ENCODE data around the gene CEP89. TPM values are rescaled to one million over a fixed set of nuclear protein-coding genes. Genes with fewer than 3 reads are reported as not detected.

The CEP89 gene
- total RNA-seq, 1 experiment from 2014 or later, result 3.2 TPM

GRCh38 chr19:32935629-32936028 lies 36.1 kb downstream of the CEP89 start:
- Histone ChIP-seq H3K9me3 (ENCODE audit: low read length) (no peaks in the 10 kb centered on the region), H2AFZ (ENCODE audit: low read length) (no peak overlapping the region), H3K9me2 (replicated peaks; ENCODE audit: insufficient read depth, low read length) (no peaks in the 10 kb centered on the region), H3K27ac (ENCODE audit: low read length) (no peak overlapping the region), H3K4me2 (ENCODE audit: low read depth, low read length, poor library complexity, severe bottlenecking) (no peak overlapping the region), H3K79me2 (ENCODE audit: low read length) (no peaks in the 10 kb centered on the region), H3K9ac (ENCODE audit: low read length) (no peak overlapping the region), H3K27me3 (ENCODE audit: low read length) (no peaks in the 10 kb centered on the region), H4K20me1 (ENCODE audit: insufficient read depth, low read depth, low read length) (no peaks in the 10 kb centered on the region), H3K36me3 (ENCODE audit: insufficient read depth, low read length) (no peaks in the 10 kb centered on the region), H3K4me1 (ENCODE audit: low read length) (peaks cover 4% of the 10 kb centered on the region), H3K4me3 (ENCODE audit: low read length) (no peak overlapping the region)
- DNase-seq, result no peak

DNA sequence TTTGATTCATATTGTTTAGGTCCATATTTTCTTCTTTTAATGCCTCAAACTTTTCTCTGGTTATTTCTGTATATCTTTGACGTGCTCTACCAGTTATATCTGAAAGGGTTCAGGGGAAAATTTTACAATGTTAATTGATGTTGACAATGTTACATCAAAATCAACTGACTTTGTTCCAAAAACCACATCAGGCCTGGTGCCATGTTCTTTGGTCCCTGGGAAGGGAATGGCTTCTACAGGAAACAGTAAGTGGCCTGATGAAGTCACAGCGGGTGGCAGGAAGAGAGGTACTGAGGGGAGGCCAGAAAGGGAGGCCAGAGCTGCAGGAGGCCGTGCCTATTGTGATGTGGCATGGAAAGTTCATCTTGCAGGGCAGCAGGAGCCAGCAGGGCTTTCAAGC lies 38.2 kb downstream of the CEP89 start:
- no peaks in the 10 kb centered on the region for H4K20me1 ChIP-seq (ENCODE audit: insufficient read depth, low read depth, low read length)
- H2AFZ ChIP-seq (ENCODE audit: low read length), result no peak overlapping the region
- H3K36me3 ChIP-seq (ENCODE audit: insufficient read depth, low read length), result no peaks in the 10 kb centered on the region
- no peak overlapping the region for H3K9ac ChIP-seq (ENCODE audit: low read length)
- H3K79me2 ChIP-seq (ENCODE audit: low read length), result no peaks in the 10 kb centered on the region
- H3K27me3 ChIP-seq (ENCODE audit: low read length), result no peaks in the 10 kb centered on the region
- DNase-seq, result no peak
- no peaks in the 10 kb centered on the region for H3K9me2 ChIP-seq (replicated peaks; ENCODE audit: insufficient read depth, low read length)
- H3K9me3 ChIP-seq (ENCODE audit: low read length), result no peaks in the 10 kb centered on the region
- peaks cover 3% of the 10 kb centered on the region for H3K4me1 ChIP-seq (ENCODE audit: low read length)
- H3K4me3 ChIP-seq (ENCODE audit: low read length), result no peak overlapping the region
- H3K4me2 ChIP-seq (ENCODE audit: low read depth, low read length, poor library complexity, severe bottlenecking), result no peak overlapping the region
- H3K27ac ChIP-seq (ENCODE audit: low read length), result no peak overlapping the region

- Histone ChIP-seq H3K36me3 (ENCODE audit: insufficient read depth, low read length) (no peaks in the 10 kb centered on the region), H3K9ac (ENCODE audit: low read length) (no peak overlapping the region), H4K20me1 (ENCODE audit: insufficient read depth, low read depth, low read length) (no peaks in the 10 kb centered on the region)
Observed at GRCh38 chr19:32930567-32930966, 41.2 kb downstream of the CEP89 start.

DNA sequence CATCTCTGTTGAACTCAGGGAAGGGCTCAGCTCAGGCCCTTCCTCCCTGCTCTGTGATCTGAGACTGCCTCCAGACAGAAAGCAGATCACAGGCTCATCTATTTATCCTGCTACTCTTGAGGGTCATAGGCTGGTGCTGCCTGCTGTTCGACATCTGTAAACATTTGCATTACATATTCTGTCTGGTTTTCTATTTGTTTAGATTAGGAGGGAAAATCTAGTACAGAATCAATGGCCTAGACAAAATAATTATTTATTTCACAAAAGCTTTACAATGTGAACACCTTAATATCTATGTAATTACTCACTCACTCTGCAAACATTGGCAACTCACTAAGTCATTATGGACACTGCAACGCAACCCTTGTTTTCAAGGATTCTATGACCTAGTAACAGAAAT lies 43.0 kb downstream of the CEP89 start:
- H3K4me2 ChIP-seq (ENCODE audit: low read depth, low read length, poor library complexity, severe bottlenecking), result no peak overlapping the region
- no peak for DNase-seq
- H3K9me3 ChIP-seq (ENCODE audit: low read length), result no peaks in the 10 kb centered on the region
- H3K27me3 ChIP-seq (ENCODE audit: low read length), result no peaks in the 10 kb centered on the region
- no peaks in the 10 kb centered on the region for H3K4me1 ChIP-seq (ENCODE audit: low read length)
- H3K4me3 ChIP-seq (ENCODE audit: low read length), result no peak overlapping the region
- no peaks in the 10 kb centered on the region for H3K36me3 ChIP-seq (ENCODE audit: insufficient read depth, low read length)
- no peak overlapping the region for H3K27ac ChIP-seq (ENCODE audit: low read length)
- H3K9me2 ChIP-seq (replicated peaks; ENCODE audit: insufficient read depth, low read length), result no peaks in the 10 kb centered on the region
- no peaks in the 10 kb centered on the region for H3K79me2 ChIP-seq (ENCODE audit: low read length)
- H2AFZ ChIP-seq (ENCODE audit: low read length), result no peak overlapping the region
- no peak overlapping the region for H3K9ac ChIP-seq (ENCODE audit: low read length)
- H4K20me1 ChIP-seq (ENCODE audit: insufficient read depth, low read depth, low read length), result no peaks in the 10 kb centered on the region

More at GRCh38 chr19:32930567-32930966, 41.2 kb downstream of the CEP89 start:
- no peaks in the 10 kb centered on the region for H3K9me2 ChIP-seq (replicated peaks; ENCODE audit: insufficient read depth, low read length)
- no peak overlapping the region for H3K4me3 ChIP-seq (ENCODE audit: low read length)
- H3K4me2 ChIP-seq (ENCODE audit: low read depth, low read length, poor library complexity, severe bottlenecking), result no peak overlapping the region
- H3K4me1 ChIP-seq (ENCODE audit: low read length), result no peaks in the 10 kb centered on the region
- no peak overlapping the region for H3K27ac ChIP-seq (ENCODE audit: low read length)
- DNase-seq, result no peak
- H3K27me3 ChIP-seq (ENCODE audit: low read length), result no peaks in the 10 kb centered on the region
- no peaks in the 10 kb centered on the region for H3K79me2 ChIP-seq (ENCODE audit: low read length)
- no peaks in the 10 kb centered on the region for H3K9me3 ChIP-seq (ENCODE audit: low read length)
- H2AFZ ChIP-seq (ENCODE audit: low read length), result no peak overlapping the region

DNA sequence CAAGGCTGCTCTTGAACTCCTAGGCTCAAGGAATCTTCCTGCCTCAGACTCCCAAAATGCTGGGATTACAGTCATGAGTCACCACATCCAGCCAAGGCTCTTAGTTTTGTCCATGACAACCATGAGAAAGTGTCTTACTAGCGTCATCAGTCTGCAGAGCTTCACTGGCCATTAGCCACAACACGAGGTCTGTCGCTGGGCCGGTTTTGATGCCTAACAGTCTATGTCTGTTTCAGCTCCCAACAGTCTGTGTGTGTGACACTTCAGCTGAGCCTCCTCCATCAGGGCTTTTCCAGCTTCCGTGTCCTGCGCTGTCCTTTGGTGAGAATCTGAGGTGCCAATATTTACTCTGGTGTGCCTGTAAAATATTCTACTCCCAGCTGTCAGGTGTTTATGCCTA lies 47.6 kb downstream of the CEP89 start:
- no peaks in the 10 kb centered on the region for H3K27me3 ChIP-seq (ENCODE audit: low read length)
- H3K9ac ChIP-seq (ENCODE audit: low read length), result no peak overlapping the region
- H3K9me3 ChIP-seq (ENCODE audit: low read length), result no peaks in the 10 kb centered on the region
- H4K20me1 ChIP-seq (ENCODE audit: insufficient read depth, low read depth, low read length), result no peaks in the 10 kb centered on the region
- no peaks in the 10 kb centered on the region for H3K4me1 ChIP-seq (ENCODE audit: low read length)
- no peak for DNase-seq
- no peak overlapping the region for H3K4me3 ChIP-seq (ENCODE audit: low read length)
- no peaks in the 10 kb centered on the region for H3K9me2 ChIP-seq (replicated peaks; ENCODE audit: insufficient read depth, low read length)
- no peaks in the 10 kb centered on the region for H3K79me2 ChIP-seq (ENCODE audit: low read length)
- H3K36me3 ChIP-seq (ENCODE audit: insufficient read depth, low read length), result no peaks in the 10 kb centered on the region
- H2AFZ ChIP-seq (ENCODE audit: low read length), result no peak overlapping the region
- no peak overlapping the region for H3K4me2 ChIP-seq (ENCODE audit: low read depth, low read length, poor library complexity, severe bottlenecking)
- H3K27ac ChIP-seq (ENCODE audit: low read length), result no peak overlapping the region

GRCh38 chr19:32921624-32922023 lies 50.1 kb downstream of the CEP89 start:
- Histone ChIP-seq H3K9me2 (replicated peaks; ENCODE audit: insufficient read depth, low read length) (no peaks in the 10 kb centered on the region), H3K4me2 (ENCODE audit: low read depth, low read length, poor library complexity, severe bottlenecking) (no peak overlapping the region), H3K9me3 (ENCODE audit: low read length) (no peaks in the 10 kb centered on the region), H3K4me1 (ENCODE audit: low read length) (no peaks in the 10 kb centered on the region), H3K27ac (ENCODE audit: low read length) (no peak overlapping the region), H4K20me1 (ENCODE audit: insufficient read depth, low read depth, low read length) (no peaks in the 10 kb centered on the region), H3K4me3 (ENCODE audit: low read length) (no peak overlapping the region), H2AFZ (ENCODE audit: low read length) (no peak overlapping the region), H3K79me2 (ENCODE audit: low read length) (no peaks in the 10 kb centered on the region), H3K27me3 (ENCODE audit: low read length) (no peaks in the 10 kb centered on the region), H3K9ac (ENCODE audit: low read length) (no peak overlapping the region), H3K36me3 (ENCODE audit: insufficient read depth, low read length) (no peaks in the 10 kb centered on the region)
- DNase-seq, result peak; percentile 22

DNA sequence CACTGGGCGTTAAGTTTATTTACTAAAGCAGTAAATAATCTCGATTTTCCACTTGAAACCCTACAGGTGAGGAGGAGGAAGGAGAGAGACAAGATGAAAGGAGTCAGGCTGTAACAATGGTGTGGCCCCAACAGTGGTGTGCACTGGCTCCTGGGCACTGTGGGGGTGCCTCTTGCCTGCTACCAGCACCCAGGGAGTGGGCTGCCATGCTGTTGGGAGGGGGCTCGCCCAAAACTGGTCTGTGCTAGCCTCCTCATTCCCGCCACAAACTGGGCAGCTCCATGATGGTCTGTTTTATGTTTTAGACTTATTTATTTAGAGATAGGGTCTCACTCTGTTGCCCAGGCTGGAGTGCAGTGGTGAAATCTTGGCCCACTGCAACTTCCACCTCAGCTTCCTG lies 52.4 kb downstream of the CEP89 start:
- Histone ChIP-seq H3K79me2 (ENCODE audit: low read length) (no peaks in the 10 kb centered on the region), H3K9me2 (replicated peaks; ENCODE audit: insufficient read depth, low read length) (no peaks in the 10 kb centered on the region), H2AFZ (ENCODE audit: low read length) (no peak overlapping the region), H3K36me3 (ENCODE audit: insufficient read depth, low read length) (no peaks in the 10 kb centered on the region), H3K9ac (ENCODE audit: low read length) (no peak overlapping the region), H3K4me1 (ENCODE audit: low read length) (no peaks in the 10 kb centered on the region), H3K4me3 (ENCODE audit: low read length) (no peak overlapping the region), H3K27me3 (ENCODE audit: low read length) (no peaks in the 10 kb centered on the region), H3K9me3 (ENCODE audit: low read length) (no peaks in the 10 kb centered on the region), H3K27ac (ENCODE audit: low read length) (no peak overlapping the region), H3K4me2 (ENCODE audit: low read depth, low read length, poor library complexity, severe bottlenecking) (no peak overlapping the region), H4K20me1 (ENCODE audit: insufficient read depth, low read depth, low read length) (no peaks in the 10 kb centered on the region)
- no peak for DNase-seq

GRCh38 chr19:32917616-32917996 lies 54.2 kb downstream of the CEP89 start:
- H3K36me3 ChIP-seq (ENCODE audit: insufficient read depth, low read length), result no peaks in the 10 kb centered on the region

More at GRCh38 chr19:32917616-32917996, 54.2 kb downstream of the CEP89 start:
- no peaks in the 10 kb centered on the region for H3K79me2 ChIP-seq (ENCODE audit: low read length)
- no peaks in the 10 kb centered on the region for H3K4me1 ChIP-seq (ENCODE audit: low read length)
- H4K20me1 ChIP-seq (ENCODE audit: insufficient read depth, low read depth, low read length), result no peaks in the 10 kb centered on the region
- H3K4me2 ChIP-seq (ENCODE audit: low read depth, low read length, poor library complexity, severe bottlenecking), result no peak overlapping the region
- no peak overlapping the region for H3K4me3 ChIP-seq (ENCODE audit: low read length)
- H3K27me3 ChIP-seq (ENCODE audit: low read length), result no peaks in the 10 kb centered on the region
- no peaks in the 10 kb centered on the region for H3K9me3 ChIP-seq (ENCODE audit: low read length)
- H2AFZ ChIP-seq (ENCODE audit: low read length), result no peak overlapping the region
- no peak overlapping the region for H3K9ac ChIP-seq (ENCODE audit: low read length)
- no peak overlapping the region for H3K27ac ChIP-seq (ENCODE audit: low read length)
- DNase-seq, result no peak
- H3K9me2 ChIP-seq (replicated peaks; ENCODE audit: insufficient read depth, low read length), result no peaks in the 10 kb centered on the region

All from Karpas-422 (cell line).